ENCODE results near the gene SDHAF2.
"Not testable (repeated sequence)": the region's sequence is repeated elsewhere in the genome, so short reads cannot be mapped to it uniquely, and the experiment has no call there.

Gene SDHAF2

GRCh38 chr11:61453695-61454094 lies 23.8 kb downstream of the SDHAF2 start:
- H3K9me3 ChIP-seq (ENCODE audit: insufficient read depth, low read depth, low read length): no peaks in the 10 kb centered on the region
- H3K9ac ChIP-seq (ENCODE audit: low read depth, low read length): no peak overlapping the region
- no peak overlapping the region for H3K4me3 ChIP-seq (ENCODE audit: low read length)
- no peaks in the 10 kb centered on the region for H3K27me3 ChIP-seq (ENCODE audit: insufficient read depth, low read length)
- peaks cover 32% of the 10 kb centered on the region for H3K36me3 ChIP-seq (ENCODE audit: insufficient read depth, low read length)
- H3K4me1 ChIP-seq (ENCODE audit: insufficient read depth, low read length): no peaks in the 10 kb centered on the region
- 93% methylated on average over 3 of the region's 3 CpGs for WGBS
- no peak overlapping the region for H3K27ac ChIP-seq (ENCODE audit: low read depth, low read length)

GRCh38 chr11:61454520-61454919 lies 24.6 kb downstream of the SDHAF2 start:
- Histone ChIP-seq H3K27ac (ENCODE audit: low read depth, low read length) (no peak overlapping the region), H3K36me3 (ENCODE audit: insufficient read depth, low read length) (peaks cover 26% of the 10 kb centered on the region), H3K4me1 (ENCODE audit: insufficient read depth, low read length) (no peaks in the 10 kb centered on the region), H3K4me3 (ENCODE audit: low read length) (no peak overlapping the region), H3K27me3 (ENCODE audit: insufficient read depth, low read length) (no peaks in the 10 kb centered on the region), H3K9ac (ENCODE audit: low read depth, low read length) (no peak overlapping the region), H3K9me3 (ENCODE audit: insufficient read depth, low read depth, low read length) (no peaks in the 10 kb centered on the region)
- WGBS: 94% methylated on average over 7 of the region's 7 CpGs

- H3K27ac ChIP-seq (ENCODE audit: low read depth, low read length): no peak overlapping the region
- no peaks in the 10 kb centered on the region for H3K9me3 ChIP-seq (ENCODE audit: insufficient read depth, low read depth, low read length)
- no peaks in the 10 kb centered on the region for H3K4me1 ChIP-seq (ENCODE audit: insufficient read depth, low read length)
- H3K4me3 ChIP-seq (ENCODE audit: low read length): no peak overlapping the region
- peaks cover 2% of the 10 kb centered on the region for H3K36me3 ChIP-seq (ENCODE audit: insufficient read depth, low read length)
- H3K9ac ChIP-seq (ENCODE audit: low read depth, low read length): no peak overlapping the region
- WGBS: 93% methylated on average over 3 of the region's 3 CpGs
- no peaks in the 10 kb centered on the region for H3K27me3 ChIP-seq (ENCODE audit: insufficient read depth, low read length)
Measured at GRCh38 chr11:61460474-61460881, 30.6 kb downstream of the SDHAF2 start.

GRCh38 chr11:61460986-61461385 lies 31.1 kb downstream of the SDHAF2 start:
- no peak overlapping the region for H3K4me3 ChIP-seq (ENCODE audit: low read length)
- H3K27me3 ChIP-seq (ENCODE audit: insufficient read depth, low read length): no peaks in the 10 kb centered on the region
- no peak overlapping the region for H3K27ac ChIP-seq (ENCODE audit: low read depth, low read length)
- H3K9me3 ChIP-seq (ENCODE audit: insufficient read depth, low read depth, low read length): no peaks in the 10 kb centered on the region
- H3K4me1 ChIP-seq (ENCODE audit: insufficient read depth, low read length): no peaks in the 10 kb centered on the region
- WGBS: 90% methylated on average over 5 of the region's 5 CpGs
- H3K9ac ChIP-seq (ENCODE audit: low read depth, low read length): no peak overlapping the region
- no peaks in the 10 kb centered on the region; the same call in 1 of the 2 replicates for H3K36me3 ChIP-seq (ENCODE audit: insufficient read depth, low read length)

GRCh38 chr11:61467602-61468001 lies 37.7 kb downstream of the SDHAF2 start:
- not testable (repeated sequence) for H3K4me3 ChIP-seq (ENCODE audit: low read length); H3K36me3 ChIP-seq (ENCODE audit: insufficient read depth, low read length); H3K27me3 ChIP-seq (ENCODE audit: insufficient read depth, low read length); H3K27ac ChIP-seq (ENCODE audit: low read depth, low read length); H3K4me1 ChIP-seq (ENCODE audit: insufficient read depth, low read length); H3K9ac ChIP-seq (ENCODE audit: low read depth, low read length); H3K9me3 ChIP-seq (ENCODE audit: insufficient read depth, low read depth, low read length)
- WGBS: 90% methylated on average over 6 of the region's 6 CpGs

GRCh38 chr11:61468002-61468401 lies 38.1 kb downstream of the SDHAF2 start:
- Histone ChIP-seq H3K9ac (ENCODE audit: low read depth, low read length) (no peak overlapping the region), H3K4me1 (ENCODE audit: insufficient read depth, low read length) (no peaks in the 10 kb centered on the region), H3K27ac (ENCODE audit: low read depth, low read length) (no peak overlapping the region), H3K4me3 (ENCODE audit: low read length) (no peak overlapping the region), H3K9me3 (ENCODE audit: insufficient read depth, low read depth, low read length) (no peaks in the 10 kb centered on the region), H3K36me3 (ENCODE audit: insufficient read depth, low read length) (no peaks in the 10 kb centered on the region), H3K27me3 (ENCODE audit: insufficient read depth, low read length) (no peaks in the 10 kb centered on the region)
- WGBS: 93% methylated on average over 7 of the region's 7 CpGs

- Histone ChIP-seq H3K9ac (ENCODE audit: low read depth, low read length) (no peak overlapping the region), H3K27me3 (ENCODE audit: insufficient read depth, low read length) (no peaks in the 10 kb centered on the region), H3K27ac (ENCODE audit: low read depth, low read length) (no peak overlapping the region), H3K9me3 (ENCODE audit: insufficient read depth, low read depth, low read length) (no peaks in the 10 kb centered on the region), H3K4me1 (ENCODE audit: insufficient read depth, low read length) (no peaks in the 10 kb centered on the region), H3K36me3 (ENCODE audit: insufficient read depth, low read length) (no peaks in the 10 kb centered on the region), H3K4me3 (ENCODE audit: low read length) (no peak overlapping the region)
- WGBS: 93% methylated on average over 4 of the region's 5 CpGs
Measured at GRCh38 chr11:61472282-61472681, 42.4 kb downstream of the SDHAF2 start.

- Histone ChIP-seq H3K9me3 (ENCODE audit: insufficient read depth, low read depth, low read length) (no peaks in the 10 kb centered on the region), H3K4me1 (ENCODE audit: insufficient read depth, low read length) (no peaks in the 10 kb centered on the region), H3K4me3 (ENCODE audit: low read length) (no peak overlapping the region), H3K36me3 (ENCODE audit: insufficient read depth, low read length) (no peaks in the 10 kb centered on the region), H3K27ac (ENCODE audit: low read depth, low read length) (no peak overlapping the region), H3K27me3 (ENCODE audit: insufficient read depth, low read length) (no peaks in the 10 kb centered on the region), H3K9ac (ENCODE audit: low read depth, low read length) (no peak overlapping the region)
- WGBS: 93% methylated on average over 5 of the region's 5 CpGs
Measured at GRCh38 chr11:61472868-61473267, 42.9 kb downstream of the SDHAF2 start.

GRCh38 chr11:61473370-61474012 lies 43.6 kb downstream of the SDHAF2 start:
- Histone ChIP-seq H3K9me3 (ENCODE audit: insufficient read depth, low read depth, low read length) (no peaks in the 10 kb centered on the region), H3K27ac (ENCODE audit: low read depth, low read length) (no peak overlapping the region), H3K27me3 (ENCODE audit: insufficient read depth, low read length) (no peaks in the 10 kb centered on the region), H3K4me3 (ENCODE audit: low read length) (no peak overlapping the region), H3K36me3 (ENCODE audit: insufficient read depth, low read length) (no peaks in the 10 kb centered on the region), H3K9ac (ENCODE audit: low read depth, low read length) (no peak overlapping the region), H3K4me1 (ENCODE audit: insufficient read depth, low read length) (no peaks in the 10 kb centered on the region)
- 98% methylated on average over 3 of the region's 3 CpGs for WGBS

- no peaks in the 10 kb centered on the region for H3K4me1 ChIP-seq (ENCODE audit: insufficient read depth, low read length)
- no peak overlapping the region for H3K9ac ChIP-seq (ENCODE audit: low read depth, low read length)
- H3K9me3 ChIP-seq (ENCODE audit: insufficient read depth, low read depth, low read length): no peaks in the 10 kb centered on the region
- no peaks in the 10 kb centered on the region for H3K27me3 ChIP-seq (ENCODE audit: insufficient read depth, low read length)
- H3K27ac ChIP-seq (ENCODE audit: low read depth, low read length): no peak overlapping the region
- no peak overlapping the region for H3K4me3 ChIP-seq (ENCODE audit: low read length)
- no peaks in the 10 kb centered on the region for H3K36me3 ChIP-seq (ENCODE audit: insufficient read depth, low read length)
- 93% methylated on average over 6 of the region's 6 CpGs for WGBS
Measured at GRCh38 chr11:61474013-61474643, 44.2 kb downstream of the SDHAF2 start.

- H3K9ac ChIP-seq (ENCODE audit: low read depth, low read length): no peak overlapping the region; the same call in 1 of the 2 replicates
- no peaks in the 10 kb centered on the region for H3K9me3 ChIP-seq (ENCODE audit: insufficient read depth, low read depth, low read length)
- no peak overlapping the region for H3K27ac ChIP-seq (ENCODE audit: low read depth, low read length)
- no peaks in the 10 kb centered on the region for H3K4me1 ChIP-seq (ENCODE audit: insufficient read depth, low read length)
- H3K4me3 ChIP-seq (ENCODE audit: low read length): no peak overlapping the region
- 96% methylated on average over 1 of the region's 1 CpG for WGBS
- no peaks in the 10 kb centered on the region for H3K27me3 ChIP-seq (ENCODE audit: insufficient read depth, low read length)
- no peaks in the 10 kb centered on the region for H3K36me3 ChIP-seq (ENCODE audit: insufficient read depth, low read length)
Measured at GRCh38 chr11:61475433-61475832, 45.5 kb downstream of the SDHAF2 start.
